Stimulated activated CD4-positive, alpha-beta T cell treated with anti-CD3 and anti-CD28 coated beads, Interleukin-4, amount 100 ng/mL, for 48 hours (primary cell): Measurements from ENCODE around the gene INSM2.

Experiments used
- DNase-seq, 2 donors: peaks; one replicate each; pipeline ENCODE4 v3.0.0-alpha.2; 2020; ENCODE audit warnings: low read depth in 2 of 2

INSM2 gene

DNA sequence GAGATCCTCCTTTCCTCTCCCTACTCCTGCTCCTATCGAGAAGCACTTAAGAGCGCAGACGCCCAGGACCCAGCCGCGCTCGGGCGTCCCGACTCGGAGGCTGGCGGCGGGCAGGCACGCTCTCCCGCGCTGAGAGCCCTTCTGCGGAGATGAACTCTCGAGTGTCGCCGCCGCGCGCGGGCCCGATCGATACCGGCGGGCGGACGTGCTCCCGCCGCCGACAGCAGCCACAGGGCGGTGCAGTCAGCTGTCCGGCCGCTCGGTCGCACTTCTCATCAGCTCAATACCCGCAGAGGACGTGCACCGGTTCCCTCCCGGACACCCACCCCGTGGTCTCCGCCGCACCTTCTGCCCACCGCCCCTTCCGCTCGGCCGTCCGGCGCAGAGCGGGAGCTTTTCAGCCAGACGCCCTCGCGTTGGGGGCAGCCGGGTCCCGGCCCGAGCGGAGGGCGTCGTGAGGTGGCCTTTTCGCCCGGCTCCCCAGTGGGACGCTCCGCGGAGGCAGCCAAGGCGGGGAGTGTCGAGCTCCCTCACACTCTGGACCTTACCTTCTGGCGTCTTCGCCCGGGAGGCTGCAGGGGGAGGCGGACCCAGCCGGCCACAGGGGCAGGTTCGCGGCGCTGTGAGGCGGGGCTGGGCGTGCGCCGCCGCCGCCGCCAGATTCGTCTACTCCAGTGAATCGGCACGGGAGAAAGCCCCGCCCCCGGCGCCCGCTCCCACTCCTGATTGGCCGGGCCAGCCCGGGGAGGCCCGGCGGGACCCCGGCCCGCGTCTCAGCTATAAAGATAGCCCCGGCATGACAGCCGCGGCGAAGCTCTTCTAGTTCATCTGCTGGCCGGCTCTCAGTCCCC lies at the start of gene INSM2:
INSM2 (plus strand) TSS at position 808 of the 851 bp plus-strand sequence. CDS start 89 bp downstream, outside the sequence.
- DNase-seq: peak; percentile 71 to 77

DNA sequence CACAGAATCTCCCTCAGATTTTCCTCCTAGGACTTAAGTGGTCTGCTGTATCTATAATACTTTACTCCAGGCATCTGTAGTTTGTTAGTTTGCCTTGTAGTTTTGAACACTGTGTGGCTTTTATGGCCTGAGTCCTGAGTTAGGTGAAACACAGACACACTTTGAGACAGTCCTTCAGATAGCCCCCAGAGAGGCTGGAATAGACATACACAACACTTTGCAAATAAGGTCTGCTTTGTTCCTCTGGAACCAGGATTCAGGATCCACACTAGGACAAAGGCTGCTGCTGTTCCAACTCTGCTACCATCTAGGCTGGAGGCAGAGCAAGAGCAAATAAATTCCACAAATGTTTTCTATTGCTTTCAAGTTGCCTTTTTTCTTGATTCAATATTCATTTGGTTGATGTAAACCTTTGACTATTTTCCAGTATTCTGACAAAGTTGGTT lies 41.4 kb upstream of the INSM2 start:
- no peak for DNase-seq

DNA sequence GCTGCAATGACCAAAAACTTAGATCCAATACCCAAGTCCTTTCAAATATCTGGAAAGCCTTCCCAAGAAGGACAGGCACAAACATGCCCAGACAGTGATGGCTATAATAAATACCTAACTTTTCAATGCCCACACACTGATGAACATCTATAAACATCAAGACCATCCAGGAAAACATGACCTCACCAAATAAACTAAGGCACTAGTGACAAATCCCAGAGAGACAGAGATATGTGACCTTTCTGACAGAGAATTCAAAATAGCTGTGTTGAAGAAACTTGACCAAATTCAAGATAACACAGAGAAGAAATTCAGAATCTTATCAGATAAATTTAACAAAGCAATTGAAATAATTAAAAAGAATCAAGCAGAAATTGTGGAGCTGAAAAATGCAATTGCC lies 38.7 kb upstream of the INSM2 start:
- DNase-seq: no peak

DNA sequence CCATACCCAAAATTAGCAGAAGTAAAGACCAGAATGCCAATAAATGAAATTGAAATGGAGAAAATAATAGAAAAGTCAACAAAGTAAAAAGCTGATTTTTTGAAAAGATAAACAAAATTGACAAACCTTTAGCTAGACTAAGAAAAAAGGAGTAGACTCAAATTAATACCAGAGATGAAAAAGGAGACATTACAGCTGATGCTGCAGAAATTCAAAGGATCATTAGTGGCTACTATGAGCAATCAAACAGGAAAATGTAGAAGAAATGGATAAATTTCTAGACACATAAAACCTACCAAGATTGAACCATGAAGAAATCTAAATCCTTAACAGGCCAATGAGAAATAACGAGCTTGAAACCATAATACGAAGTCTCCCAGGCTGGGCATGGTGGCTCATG lies 34.8 kb upstream of the INSM2 start:
- no peak for DNase-seq

DNA sequence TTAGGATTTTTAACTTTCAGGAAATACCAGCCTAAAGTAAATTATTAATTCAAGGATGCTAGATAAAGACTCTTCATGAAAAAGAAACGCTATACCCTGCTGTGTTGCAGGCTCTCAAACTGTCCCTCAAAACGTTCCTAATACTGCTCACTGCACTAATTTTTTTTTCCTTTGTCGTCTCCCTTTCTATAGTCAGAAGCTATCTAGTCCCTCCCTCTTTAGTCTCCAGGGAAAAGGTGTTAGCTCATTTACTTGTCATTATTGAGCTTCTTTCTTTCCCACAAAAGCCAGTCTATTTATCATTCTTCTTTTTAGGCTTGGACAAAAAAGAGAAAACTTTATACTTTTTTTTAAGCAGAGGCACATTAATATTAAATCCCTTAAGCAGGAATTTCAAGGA lies 30.3 kb upstream of the INSM2 start:
- no peak for DNase-seq

DNA sequence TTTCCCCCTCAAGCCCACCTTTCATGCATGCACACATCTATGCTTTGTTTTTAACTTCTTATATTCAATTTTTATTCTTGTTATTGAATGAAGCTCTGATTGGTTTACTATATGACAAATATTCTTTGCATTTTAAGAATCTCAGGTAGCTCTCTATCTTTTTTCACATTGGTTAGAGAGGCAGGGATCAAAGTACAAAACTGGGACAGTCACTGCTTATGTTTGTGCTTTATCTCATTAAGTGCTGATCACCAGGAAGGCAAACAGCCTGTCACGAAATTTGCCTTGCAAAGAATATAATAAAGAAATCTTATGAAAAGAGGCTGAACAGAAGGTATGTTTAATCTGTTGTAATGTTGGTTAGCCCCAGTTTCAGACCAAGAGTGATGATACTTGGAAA lies 29.7 kb upstream of the INSM2 start:
- DNase-seq: no peak

GRCh38 chr14:35506461-35506860 lies 27.5 kb upstream of the INSM2 start:
- DNase-seq: no peak

DNA sequence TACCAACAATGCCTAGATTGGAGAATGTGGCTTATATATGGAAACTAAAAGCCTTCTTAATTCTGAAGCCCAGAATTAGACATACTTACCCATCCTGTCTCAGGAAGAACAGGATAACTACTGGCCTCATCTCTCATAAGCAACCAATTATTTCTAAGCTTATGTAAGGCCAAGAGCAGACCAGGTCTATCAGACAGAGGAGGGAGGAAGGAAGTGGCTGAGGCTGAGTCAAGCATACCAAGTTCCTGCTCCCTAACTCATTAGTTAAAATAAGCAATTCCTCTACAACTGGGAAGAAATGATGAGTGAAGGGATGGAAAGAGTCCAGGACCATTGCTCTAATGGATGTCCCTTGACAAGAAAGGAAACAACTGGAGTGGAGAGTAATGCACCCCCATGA lies 27.0 kb upstream of the INSM2 start:
- DNase-seq: no peak

DNA sequence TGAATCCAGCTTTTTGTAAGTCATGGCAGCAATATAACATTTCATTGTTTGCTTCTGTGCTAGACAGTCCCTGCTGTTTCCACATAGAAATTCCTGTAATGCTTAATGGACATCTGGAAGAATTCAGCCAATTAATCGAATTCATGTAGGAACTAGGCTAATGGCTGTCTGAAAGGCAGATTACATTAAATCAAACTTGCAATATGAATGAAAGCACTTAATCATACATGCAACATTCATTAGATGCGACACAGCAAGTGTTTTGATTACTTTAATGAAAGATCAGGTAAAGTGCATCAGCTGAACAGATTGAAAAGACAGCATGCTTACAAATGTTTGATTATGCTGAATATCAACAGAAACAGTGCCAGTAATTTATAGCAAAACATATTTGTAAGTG lies 24.1 kb upstream of the INSM2 start:
- DNase-seq: no peak

DNA sequence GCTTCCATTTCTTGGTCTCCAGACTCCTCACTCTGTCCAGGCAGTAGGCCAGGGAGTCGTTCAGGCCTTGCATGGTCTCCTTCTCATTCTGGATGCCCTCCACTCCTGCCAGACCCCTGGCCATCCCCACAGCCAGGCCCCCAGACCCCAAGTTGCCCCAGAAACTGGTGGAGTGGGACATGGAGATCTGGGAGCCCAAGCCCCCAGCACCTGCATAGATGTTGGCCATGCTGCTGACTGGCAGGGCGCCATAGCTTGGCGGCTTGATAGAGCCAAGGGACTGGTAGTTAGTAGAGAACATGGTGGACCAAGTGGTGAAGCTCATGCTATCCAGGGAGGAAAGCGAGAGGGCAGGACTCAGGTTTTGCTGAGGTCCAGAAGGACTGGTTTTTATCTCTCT lies 21.2 kb upstream of the INSM2 start:
- no peak for DNase-seq

GRCh38 chr14:35515916-35516315 lies 18.0 kb upstream of the INSM2 start:
- DNase-seq: no peak

DNA sequence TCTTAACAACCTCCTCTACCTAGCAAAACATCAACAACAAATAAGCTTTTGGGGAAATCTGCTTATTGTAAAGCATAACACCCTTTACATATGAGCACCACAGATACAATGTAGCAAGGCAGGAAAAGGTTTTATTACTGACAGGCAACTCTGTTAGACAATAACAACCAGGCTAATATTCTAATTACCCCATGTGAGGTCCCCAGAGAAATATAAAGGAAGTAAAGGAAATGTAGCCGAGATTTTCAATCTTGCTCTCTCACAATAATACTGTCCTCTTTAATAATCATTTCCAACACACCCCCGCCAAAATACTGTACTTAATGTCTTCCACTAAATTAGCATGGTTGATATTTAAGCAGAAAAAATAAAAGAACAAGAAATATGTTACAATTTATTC lies 14.0 kb upstream of the INSM2 start:
- no peak for DNase-seq

GRCh38 chr14:35525695-35526094 lies 8.3 kb upstream of the INSM2 start:
- no peak for DNase-seq

DNA sequence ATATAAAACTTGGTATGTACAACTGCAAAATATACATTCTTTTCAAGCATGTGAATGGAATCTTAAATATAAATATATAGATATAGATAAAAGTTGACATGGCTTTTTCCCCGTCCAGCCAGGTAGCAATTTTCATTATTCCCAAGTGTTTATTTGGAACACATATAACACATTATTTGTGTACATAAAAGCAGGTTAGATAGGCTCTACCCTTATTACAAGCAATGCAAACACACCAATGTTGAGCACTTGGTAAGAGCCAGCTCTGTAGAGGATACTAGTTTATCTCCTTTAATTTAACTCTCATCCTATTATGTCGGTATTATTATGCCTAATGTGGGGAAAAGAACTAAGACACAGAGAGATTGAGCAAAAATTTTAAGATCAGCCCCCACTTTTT lies 7.0 kb upstream of the INSM2 start:
- no peak for DNase-seq

DNA sequence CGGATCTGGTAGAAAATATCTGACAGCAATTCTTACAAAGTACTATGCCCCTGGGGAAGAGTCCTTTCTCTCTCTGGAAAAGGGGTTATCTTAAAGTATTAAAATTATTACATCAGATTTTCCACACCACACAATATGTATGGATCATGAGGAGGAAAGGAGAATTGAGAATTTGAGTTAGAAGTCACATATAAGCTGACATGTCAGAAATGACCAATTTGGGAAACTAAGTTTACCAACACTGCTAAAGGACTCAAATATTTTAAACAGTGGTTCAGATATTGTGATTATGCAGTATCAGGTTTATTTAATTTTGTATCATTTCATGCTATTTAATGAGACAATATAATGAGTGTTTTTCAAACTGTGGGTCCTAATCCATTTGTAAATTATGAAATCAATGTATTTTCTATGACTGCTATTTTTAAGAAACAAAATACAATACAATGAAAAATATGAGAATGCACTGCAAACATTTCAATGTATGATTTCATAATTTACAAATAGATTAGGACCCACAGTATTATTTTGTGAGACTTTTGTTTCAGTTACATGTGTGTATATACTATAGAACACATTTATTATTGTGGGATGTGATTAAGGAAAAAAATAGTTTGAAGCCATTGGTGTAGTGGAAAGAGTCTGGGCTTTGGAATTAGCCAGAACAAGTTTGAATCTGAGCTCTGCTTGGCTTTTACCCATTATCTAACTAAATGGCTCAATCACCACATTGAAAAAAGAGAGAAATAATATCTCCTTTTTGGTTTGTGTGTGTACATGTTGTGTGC lies 1.8 kb upstream of the INSM2 start:
- no peak for DNase-seq

- DNase-seq: peak in 1 of 2 donors; percentile 3
Measured at GRCh38 chr14:35532783-35533356, 1.1 kb upstream of the INSM2 start.

DNA sequence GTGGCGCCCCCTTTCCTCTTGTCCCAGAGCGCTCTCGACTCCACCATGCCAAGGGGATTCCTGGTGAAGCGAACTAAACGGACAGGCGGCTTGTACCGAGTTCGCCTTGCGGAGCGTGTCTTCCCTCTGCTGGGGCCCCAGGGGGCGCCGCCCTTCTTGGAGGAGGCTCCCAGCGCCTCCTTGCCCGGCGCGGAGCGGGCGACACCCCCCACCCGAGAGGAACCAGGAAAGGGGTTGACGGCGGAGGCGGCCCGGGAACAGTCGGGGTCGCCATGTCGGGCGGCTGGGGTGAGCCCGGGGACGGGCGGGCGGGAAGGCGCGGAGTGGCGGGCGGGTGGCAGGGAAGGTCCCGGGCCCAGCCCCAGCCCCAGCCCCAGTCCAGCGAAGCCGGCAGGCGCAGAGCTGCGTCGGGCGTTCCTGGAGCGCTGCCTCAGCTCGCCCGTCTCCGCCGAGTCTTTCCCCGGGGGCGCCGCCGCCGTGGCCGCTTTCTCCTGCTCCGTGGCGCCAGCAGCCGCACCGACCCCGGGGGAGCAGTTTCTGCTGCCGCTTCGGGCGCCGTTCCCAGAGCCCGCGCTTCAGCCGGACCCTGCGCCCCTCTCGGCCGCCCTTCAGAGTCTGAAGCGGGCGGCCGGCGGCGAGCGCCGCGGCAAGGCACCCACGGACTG lies 376 bp downstream of the INSM2 start:
- DNase-seq: no peak

DNA sequence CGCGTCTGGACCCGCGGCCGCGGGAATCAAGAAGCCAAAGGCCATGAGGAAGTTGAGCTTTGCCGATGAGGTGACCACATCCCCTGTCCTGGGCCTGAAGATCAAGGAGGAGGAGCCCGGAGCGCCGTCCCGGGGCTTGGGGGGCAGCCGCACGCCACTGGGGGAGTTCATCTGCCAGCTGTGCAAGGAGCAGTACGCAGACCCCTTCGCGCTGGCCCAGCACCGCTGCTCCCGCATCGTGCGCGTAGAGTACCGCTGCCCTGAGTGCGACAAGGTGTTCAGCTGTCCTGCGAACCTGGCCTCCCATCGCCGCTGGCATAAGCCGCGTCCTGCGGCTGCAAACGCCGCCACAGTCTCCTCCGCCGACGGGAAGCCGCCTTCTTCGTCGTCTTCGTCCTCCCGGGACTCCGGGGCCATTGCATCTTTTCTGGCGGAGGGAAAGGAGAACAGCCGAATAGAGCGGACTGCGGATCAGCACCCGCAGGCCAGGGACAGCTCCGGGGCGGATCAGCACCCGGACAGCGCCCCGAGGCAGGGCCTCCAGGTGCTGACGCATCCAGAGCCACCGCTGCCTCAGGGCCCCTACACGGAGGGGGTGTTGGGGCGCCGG lies 1.0 kb downstream of the INSM2 start:
- DNase-seq: peak; percentile 45 to 60

DNA sequence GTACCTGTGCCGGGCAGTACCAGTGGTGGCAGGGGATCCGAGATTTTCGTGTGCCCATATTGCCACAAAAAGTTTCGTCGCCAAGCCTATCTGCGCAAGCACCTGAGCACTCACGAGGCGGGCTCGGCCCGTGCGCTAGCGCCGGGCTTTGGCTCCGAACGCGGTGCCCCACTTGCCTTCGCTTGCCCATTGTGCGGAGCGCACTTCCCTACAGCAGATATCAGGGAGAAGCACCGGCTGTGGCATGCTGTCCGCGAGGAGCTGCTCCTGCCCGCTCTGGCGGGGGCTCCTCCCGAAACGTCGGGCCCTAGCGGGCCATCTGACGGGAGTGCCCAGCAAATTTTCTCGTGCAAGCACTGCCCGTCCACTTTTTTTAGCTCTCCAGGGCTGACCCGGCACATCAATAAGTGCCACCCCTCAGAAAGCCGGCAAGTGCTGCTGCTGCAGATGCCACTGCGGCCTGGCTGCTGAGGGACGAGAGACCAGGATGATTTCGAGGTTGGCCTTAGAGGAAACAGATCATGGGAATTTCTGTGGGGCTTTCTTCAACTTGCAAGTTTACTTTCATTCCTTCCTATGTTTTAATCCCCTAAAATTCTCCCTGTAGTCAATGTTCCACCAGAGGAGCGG lies 1.6 kb downstream of the INSM2 start:
- no peak for DNase-seq

GRCh38 chr14:35539969-35540368 lies 6.0 kb downstream of the INSM2 start:
- DNase-seq: no peak

- DNase-seq: no peak
Measured at GRCh38 chr14:35543006-35543405, 9.0 kb downstream of the INSM2 start.
